GM19438 (cell line): ENCODE measurements around the gene ITGAE.
A peak's percentile ranks its signal among the peaks of the same experiment; 100 is the strongest.

Source experiments
- ATAC-seq: cut with Tn5 transposase; IDR thresholded peaks from one replicate; pipeline ENCODE4 v1.9.1; 2021; ENCODE audit warnings: low read depth; ENCODE audit not compliant: unreplicated experiment

Gene ITGAE

DNA sequence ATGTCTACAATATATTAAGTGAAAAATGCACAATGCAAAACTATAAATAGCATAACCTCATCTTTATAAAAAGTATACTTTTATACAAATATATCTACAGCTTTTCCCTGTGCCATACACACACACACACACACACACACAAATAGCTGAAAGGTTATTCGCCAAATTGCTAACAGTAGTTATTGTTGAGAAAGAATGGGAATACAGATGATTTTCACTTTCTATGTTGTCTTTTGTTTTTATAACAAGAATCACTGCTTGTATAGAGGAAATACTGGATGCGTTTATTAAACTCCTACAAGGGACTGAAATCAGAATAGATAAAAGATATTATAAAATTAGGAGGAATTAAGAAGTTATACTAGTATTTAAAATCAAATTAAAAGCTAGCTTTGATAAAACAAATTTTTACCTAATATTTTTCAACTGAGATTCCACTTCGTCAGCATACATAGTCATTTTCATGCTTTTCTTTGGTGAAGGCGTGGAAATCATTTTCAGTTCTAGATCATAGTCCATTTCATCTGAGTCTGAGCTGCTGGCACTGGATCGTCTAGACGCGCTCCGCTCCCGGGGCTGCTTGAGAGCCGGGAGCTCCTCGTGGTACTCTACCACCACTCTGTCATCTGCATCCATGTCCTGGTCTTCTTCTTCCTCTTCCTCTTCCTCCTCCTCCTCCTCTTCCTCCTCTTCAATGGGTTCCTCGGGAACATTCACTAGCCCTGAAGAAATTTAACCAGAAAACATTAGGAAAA, 17.0 kb upstream of the ITGAE start:
- no peak for ATAC-seq

DNA sequence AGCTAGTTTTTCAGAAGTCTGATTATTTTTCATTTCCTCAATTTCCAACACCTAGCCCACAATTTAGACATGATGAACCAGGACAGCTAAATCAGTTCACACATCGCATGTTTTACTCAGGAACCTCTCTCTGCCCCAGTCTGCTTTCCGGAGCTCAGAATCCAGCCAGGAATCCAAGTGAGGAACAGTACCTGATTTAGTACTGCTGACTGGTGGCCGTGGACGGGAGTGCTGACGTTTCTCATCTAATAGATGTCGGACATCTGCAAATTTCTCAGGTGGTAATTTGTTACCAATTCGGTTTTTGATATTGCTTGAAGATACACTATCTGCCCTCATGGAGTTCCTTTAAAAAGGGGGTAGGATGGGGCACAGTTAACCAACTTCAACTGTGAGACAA, 14.9 kb upstream of the ITGAE start:
- ATAC-seq: no peak

DNA sequence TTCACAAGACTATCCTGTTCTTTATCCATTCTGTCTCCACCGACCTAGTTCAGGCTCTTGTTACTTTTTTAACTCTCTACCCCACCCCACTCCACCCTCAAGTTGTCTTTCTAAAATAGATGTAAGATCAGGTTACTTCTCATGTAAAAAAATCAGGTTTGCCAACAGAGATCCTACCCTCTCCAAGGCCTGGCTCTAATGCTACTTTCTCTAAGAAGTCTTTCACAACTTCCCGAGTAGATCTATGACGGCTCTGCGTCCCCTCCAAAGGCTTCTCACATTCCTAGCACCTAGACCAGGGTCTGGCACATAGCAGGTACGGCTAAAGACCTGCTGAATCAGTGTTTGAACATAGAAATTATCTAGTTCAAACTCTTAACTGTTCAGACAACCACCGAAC, 14.1 kb upstream of the ITGAE start:
- ATAC-seq: no peak

DNA sequence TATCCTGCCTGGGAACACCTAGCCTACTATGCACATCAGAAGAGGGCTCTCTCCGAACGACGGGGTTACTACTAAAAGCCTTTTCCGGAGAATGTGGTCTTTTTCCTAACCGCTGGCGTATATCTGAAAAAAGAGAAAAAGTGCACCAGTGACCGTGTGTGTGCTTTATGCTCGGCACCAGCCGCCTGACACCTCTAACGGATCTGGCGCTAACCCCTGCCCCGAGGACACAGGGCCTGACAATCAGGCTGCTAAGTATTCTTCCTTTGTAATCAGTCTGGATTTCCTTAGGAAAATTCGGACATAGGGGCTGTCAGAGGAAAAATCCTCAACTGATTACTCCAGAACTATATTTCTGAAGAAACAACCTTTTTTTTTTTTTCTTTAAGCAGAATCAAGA, 13.4 kb upstream of the ITGAE start:
- no peak for ATAC-seq

DNA sequence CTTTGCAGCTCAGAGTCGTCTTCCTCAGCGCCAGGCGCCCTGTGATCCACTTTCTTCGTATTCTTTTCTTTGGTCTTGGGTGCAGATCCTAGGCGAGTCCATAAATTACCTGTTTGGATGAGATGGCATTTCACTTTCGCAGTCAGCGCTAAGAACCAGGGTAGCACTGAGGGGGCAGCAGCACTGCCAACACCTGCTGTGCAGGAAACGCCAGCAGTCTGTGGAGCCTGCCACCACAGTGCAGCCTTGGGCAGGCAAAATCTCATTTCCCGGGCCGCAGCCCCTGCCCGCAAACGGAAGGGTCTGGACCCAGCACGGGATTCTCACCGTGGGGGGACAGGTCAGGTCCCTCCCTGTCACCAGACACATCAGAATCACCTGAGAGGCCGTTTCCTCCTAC, 12.2 kb upstream of the ITGAE start:
- ATAC-seq: no peak

DNA sequence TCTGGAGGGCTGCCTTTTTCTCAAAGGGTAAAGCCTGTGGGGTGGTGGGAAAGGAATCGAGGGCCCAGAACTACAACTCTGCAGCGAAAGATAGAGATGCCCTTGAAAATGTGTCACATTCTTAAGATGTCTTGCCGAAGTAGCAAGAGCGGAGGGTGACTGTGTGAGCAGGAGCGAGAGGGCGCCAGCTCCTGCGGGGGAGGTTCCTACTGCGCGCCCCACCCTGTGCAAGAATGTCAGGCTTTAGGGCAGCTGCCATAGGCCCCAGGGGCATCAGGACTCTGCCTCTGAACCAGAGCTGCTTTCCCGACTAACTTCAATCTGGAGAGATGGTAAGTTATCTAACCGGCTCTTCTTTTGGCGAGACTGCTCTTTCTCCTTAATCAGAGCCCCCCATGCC, 11.8 kb upstream of the ITGAE start:
- ATAC-seq: no peak

DNA sequence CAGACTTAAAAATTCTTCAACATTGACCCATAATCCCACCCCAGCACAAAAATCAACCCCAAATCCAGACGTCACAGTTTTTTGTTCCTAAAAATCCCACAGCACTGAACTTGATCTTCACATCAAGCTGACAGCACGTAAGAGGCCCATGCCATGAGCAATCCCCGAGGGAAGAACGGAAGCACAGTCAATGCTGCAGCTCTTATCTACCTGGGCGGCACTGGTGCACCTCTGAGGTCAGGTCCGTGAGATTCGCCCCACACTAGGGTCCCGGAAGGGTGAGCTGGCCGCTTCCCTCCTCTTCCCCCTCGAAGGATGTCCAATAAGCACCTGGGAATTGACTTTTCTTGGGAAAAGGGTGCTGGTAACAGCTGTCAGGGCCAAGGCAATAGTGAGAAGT, 11.3 kb upstream of the ITGAE start:
- no peak for ATAC-seq

DNA sequence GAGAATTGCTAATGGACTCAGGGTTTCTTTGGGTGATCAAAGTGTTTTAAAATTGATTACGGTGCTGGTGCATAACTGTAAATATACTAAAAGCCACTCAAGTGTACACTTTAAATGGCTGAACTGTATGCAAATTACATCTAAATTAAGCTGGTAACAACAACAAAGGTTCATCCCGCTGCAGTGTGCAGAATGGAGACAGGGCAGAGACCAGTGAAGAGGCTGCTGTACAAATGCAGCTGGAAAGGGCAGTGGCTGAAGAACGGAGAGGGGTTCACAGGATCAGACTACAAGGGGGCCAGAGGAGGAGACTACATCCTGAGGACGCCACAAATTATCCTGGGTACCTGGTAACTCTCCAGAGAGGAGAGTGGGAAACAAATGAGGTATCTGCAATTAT, 9.0 kb upstream of the ITGAE start:
- ATAC-seq: no peak

DNA sequence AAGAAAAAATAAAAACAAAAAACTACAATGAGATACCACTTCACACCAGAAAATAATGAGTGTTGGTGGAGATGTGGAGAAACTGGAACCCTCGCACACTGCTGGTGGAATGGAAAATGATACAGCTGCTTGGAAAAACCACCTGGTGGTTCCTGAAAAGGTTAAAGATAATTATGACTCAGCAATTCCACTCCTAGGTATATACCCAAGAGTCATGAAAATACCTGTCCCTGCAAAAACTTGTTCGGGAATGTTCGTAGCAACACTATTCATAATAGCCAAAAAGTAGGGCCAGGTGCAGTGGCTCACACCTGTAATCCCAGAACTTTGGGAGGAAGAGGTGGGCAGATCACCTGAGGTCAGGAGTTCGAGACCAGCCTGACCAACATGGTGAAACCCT, 8.1 kb upstream of the ITGAE start:
- ATAC-seq: no peak

DNA sequence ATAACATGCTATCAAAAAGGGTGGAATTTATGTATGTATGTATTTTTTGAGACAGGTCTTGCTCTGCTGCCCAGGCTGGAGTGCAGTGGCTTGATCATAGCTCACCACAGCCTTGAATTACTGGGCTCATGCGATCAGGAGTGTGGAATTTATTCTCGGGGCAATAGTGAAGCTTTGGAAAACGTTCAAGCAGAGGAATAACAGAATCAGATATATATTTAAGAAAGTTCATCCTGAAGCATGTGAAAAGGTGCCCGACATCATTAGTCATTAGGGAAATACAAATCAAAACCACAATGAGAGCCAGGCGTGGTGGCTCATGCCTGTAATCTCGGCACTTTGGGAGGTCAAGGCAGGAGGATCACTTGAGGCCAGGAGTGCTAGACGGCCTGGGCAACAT, 7.7 kb upstream of the ITGAE start:
- no peak for ATAC-seq

DNA sequence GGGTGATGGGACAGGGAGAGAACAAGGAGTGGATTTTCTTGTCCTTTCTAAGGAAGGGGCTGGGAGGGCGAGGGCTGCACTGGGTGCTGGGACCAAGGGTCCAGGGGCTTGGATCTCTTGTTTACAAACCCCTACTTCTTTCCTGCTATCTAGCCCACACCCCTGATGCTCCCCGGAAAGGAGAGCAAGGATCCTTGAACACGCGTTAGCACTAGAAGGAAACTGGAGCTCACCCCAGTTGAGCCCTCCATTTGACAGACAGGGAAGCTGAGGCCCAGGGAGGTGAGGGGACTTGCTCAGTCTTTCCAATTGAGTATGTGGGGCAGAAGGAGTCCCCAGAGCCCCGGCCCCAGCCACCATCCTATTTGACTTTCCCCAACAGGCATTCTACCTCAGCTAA, 4.6 kb upstream of the ITGAE start:
- no peak for ATAC-seq

DNA sequence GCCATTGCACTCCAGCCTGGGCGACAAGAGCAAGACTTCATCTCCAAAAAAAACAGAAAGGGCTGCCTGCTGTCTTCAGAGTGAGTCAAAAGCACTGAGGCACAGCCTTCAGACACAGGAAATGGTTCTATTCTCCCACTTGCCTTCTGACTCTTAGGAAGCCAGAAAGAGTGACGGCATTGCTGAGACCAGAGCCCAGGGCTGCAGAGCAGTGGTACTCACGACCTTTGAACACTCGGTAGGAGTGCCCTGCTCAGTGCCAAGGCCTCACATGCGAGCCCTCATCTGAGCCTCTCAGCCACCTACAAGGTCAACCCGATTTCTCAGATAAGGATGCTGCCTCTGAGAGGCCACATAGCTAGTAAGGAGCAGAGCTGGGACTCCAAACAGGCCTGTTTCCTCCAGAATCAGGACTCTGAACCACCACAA, 3.5 kb upstream of the ITGAE start:
- no peak for ATAC-seq

DNA sequence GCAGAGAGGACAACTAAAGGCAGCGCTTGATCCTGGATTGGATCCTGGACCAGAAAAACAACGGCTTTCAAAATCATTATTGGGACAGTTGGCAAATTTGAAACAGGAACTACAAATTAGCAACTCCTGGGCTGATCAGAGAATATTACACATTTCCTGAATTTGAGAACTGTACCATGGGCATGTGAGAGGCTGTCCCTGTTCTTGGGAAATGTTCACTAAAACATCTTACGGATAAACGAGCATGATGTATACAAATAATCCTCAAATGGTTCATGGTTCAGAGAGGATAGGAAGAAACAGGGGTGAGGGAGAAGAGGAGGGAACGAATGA, 2.3 kb upstream of the ITGAE start:
- no peak for ATAC-seq

DNA sequence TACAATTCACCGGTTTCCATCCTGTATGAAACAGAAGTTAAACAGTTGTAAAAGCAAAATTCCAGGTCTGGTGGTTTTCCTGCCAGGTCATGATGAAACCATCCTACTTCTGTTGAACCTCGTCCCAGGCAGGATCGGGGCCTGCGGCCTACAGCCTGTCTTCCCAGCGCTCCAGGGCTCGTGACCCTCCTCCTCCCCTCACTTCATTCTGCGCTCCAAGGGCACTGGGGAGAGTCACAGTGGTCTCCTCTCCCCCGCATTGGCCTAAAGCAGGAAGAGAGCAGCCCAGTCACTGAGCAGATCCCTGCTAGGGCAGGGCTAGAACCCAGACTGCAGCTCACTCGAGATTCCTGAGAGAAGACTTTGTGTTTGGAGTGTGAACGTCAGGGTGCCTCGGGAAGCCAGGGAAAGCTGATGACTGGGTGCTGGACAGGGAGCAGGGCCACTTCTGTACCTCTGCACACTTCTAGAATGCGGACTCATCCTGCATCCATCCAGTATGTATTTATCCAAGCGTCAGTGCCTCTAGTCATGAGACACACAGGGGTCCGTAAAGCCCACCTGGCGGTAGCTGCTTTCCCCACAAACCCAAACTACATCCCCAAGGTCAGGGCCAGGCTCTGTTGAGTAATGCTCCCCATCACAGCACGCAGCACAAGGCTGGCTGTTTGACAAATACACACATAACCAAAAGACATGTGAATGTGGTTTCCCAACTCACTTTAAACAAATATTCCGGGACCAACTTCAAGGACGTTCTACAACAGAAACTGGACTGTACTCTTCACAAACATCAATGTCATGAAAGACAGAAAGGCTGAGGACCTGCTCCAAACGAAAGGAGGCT, 1.7 kb upstream of the ITGAE start:
- ATAC-seq: no peak

DNA sequence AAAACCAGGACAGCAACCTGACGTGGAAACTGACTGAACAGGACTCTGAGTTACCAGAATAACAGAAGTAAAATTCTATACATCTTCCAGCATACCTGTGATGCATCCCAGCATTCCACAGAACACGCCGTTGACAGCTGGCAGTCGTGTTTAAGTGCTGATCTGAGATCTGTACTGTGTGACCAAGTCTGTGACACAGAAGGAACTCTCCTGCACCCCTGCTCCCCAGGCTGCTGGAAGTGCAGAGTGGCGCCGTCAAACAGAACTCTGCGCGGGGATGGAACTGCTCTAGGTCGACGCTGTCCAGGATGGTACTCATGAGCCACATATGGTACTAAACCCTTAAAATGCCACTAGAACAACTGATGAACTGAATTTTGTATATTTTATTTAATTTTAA, 804 bp upstream of the ITGAE start:
- no peak for ATAC-seq

DNA sequence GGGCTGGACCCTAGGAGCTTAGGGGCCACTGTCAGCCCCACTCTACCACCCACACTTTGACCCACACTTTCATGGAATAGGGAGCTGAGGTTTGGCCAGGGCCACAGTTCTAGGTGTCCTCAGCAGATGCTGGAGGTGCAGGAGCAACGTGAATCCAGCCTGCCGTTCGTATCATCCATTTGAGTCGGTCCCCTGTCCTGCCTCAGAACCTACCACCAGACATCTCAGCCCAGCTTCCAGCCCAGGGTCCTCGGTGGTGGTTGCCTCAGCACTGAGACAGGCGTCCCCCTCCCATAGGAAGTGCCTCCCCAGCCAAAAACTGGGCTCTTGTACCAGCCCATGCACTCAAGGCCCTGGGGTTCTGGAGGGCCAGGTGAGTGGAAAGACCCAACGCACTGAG, 359 bp upstream of the ITGAE start:
- no peak for ATAC-seq

DNA sequence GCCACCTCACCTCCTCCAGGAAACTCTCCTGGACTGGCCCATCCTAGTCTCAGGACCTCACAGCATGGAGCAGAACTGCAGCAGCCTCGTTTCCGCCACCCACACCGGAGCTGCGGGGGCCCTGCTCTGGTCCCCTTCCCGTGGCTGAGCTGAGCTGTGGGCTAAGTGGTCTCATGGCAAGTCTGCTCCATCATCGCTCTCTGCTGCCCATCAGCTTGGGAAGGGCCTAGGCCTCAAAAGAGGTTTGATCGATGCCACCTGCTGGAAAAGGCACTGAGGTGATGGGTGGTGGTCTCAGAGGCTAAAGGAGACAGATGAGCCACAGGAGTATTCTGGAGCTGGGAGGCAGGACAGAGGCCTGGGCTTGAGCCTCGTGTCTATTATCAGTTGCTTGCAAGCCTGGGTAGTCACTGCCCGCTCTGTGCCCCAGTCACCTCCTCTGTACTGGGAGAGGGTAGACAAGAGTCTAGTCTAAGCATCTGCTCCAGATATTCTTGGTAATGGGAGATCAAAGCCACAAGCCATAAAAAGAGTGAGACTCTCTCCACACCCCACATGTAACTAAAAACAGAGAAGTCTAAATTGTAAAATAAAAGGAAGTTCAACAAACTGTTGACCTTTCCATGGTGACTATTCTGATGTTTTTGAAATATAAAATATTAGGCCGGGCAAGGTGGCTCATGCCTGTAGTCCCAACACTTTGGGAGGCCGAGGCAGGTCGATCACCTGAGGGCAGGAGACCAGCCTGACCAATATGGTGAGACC, 1.6 kb downstream of the ITGAE start:
- ATAC-seq: no peak

DNA sequence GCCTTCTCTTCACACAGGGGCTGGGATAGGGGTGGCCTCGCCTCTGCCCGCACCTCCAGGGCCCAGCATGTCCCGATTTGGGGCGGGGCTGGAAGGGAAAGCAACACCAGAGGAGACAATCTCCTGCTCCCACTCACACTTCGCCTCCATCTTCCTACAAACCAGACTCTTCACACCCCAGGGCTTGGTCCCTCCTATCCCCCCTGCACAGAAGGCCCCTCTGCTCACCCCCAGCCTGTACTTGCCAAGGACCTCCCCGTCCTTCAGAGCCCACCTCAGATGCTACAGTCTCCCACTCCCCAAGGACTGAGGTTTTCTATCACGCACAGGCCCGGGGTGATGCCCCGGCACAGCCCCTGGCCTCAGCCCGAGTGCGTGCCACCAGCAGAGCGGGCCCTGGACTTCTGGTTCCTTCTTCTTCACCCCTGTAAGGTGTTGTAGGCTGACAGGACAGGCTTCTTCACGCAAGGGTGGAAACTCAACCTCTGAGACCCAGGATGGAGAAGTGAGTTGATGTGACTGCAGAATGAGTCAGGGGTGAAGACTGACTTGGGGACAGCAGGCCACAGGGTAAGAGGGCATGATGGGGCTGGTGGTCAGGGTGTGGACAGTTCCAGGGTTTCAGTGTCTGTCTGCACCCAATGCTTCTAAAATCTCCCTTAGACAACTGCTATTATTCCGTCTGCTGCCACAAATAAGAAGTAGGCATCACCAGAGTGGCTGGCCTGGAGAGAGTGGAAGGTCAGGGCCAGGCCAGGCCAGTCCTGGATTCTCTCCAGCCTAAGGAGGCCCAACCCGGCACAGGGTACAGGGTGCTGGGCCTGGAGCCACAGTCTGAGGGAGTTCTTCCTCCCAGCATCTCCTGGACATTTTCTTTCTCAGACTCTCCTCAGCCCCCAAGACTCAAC, 2.5 kb downstream of the ITGAE start:
- ATAC-seq: no peak

DNA sequence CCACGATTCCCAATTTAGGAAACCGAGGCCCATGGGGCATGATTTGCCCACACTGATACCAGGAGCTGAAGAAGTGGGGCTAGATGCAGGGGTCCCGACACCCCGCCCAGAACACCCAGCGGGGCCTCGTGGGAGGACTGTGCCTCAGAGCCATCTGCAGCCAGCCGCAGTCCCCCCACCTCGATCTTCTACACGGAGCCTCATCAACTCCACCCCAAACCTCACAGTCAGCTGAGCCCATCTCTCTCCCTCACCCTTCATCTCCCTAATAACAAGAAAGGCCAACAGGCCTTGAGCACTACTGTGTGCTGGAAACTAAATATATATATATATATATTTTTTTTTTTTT, 4.2 kb downstream of the ITGAE start:
- peak; percentile 43 for ATAC-seq

DNA sequence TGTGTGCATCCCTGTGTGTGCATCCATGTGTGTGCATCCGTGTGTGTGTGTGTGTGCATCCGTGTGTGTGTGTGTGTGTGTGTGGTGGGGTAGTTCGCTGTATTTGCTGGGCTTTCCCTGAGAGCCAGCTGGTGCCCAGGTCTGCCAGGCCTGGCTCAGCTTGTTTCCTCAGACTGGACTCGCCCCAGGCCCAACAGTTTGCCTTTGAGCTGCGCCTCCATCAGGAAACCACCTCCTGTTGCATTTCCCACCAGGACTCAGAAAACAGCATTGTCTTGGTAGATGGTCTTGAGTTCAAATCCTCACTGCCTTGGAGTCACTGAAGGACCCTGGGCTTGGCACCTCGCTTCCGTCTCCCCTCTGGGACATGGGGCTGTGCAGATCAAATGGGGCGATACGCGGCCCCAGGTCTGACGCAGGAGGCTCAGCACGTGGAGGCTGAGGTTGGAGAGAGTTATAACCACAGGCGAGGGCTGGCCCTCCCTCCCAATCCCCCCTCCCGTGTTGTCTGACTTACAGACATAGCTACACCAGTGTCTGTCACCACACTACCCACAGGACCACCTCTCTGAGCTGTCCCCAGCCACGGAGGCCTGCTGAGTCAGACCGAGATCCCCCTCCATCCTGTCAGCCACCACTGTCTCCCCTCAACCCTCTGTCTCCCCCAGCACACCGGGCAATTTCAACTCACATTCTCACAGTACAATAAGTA, 4.7 kb downstream of the ITGAE start:
- ATAC-seq: peak; percentile 70
